K562 (cell line): ENCODE measurements around the gene ZNF17. TPM values are rescaled to one million over a fixed set of nuclear protein-coding genes. Genes with fewer than 3 reads are reported as not detected.

ENCODE experiments used
- ATAC-seq: fragments of 200-7000 bp; cut with Tn5 transposase; 3 replicates; pipeline ENCODE4 v1.9.1; 2020; ENCODE audit warnings: moderate library complexity
- BruUV-seq: library from RNA; stranded (reverse); fragments of 400-500 nt; replicated peaks from 2 replicates; lab custom pipeline; 2021; lab: Mats Ljungman, UMichigan
- CTCF ChIA-PET: fragments of 300-600 bp; formaldehyde crosslinking; extraction: SDS; loops from one replicate; lab custom pipeline; 2021; ENCODE audit warnings: low intra/inter-chr PET ratio; lab: Yijun Ruan, JAX
- POLR2A ChIA-PET: fragments of 300-600, 350-650 bp; sonication (Branson Sonifier 250); formaldehyde crosslinking; extraction: SDS; loops from one replicate; lab custom pipeline; 2021; ENCODE audit warnings: antibody characterized with exemption, inconsistent platforms; lab: Yijun Ruan, JAX
- DNase-seq, 4 experiments: peaks; one replicate each; pipeline versions ENCODE4 v3.0.0 to v3.0.0-alpha.2; 2011 to 2018; ENCODE audit warnings: low spot score in 3 of 4, mixed read lengths in 3 of 4; ENCODE audit errors: extremely low read depth in 1 of 4
- FAIRE-seq: peaks from 2 replicates; lab custom pipeline; 2011; peaks lifted over from hg19 to GRCh38; lab: Jason Lieb, UNC
- H2AFZ ChIP-seq: 2 replicates; pipeline ENCODE4 v1.6.0; 2011; ENCODE audit warnings: low read depth, low read length, control low read depth, inconsistent platforms
- H3K27ac ChIP-seq: fragments of 200-600 bp; 3 replicates; pipeline ENCODE4 v1.8.0; 2011; ENCODE audit warnings: low read depth, mild to moderate bottlenecking, control low read depth, inconsistent platforms, low read length, moderate library complexity, mixed read lengths; ENCODE audit errors: extremely low read depth
- H3K27me3 ChIP-seq, 2 experiments: fragments of 300-600 bp in 1 of 2; 2 replicates in 1 of 2; 3 replicates in 1 of 2; pipeline versions ENCODE4 v1.6.0 to v1.8.0; 2011; ENCODE audit warnings: inconsistent platforms in 2 of 2, low read length in 2 of 2, mild to moderate bottlenecking in 1 of 2, mixed read lengths in 1 of 2, moderate library complexity in 1 of 2; ENCODE audit not compliant: control insufficient read depth in 2 of 2, insufficient read depth in 2 of 2
- H3K36me3 ChIP-seq: fragments of 300-600 bp; 3 replicates; pipeline ENCODE4 v1.8.0; 2011; ENCODE audit warnings: mild to moderate bottlenecking, low read length, inconsistent platforms; ENCODE audit not compliant: control insufficient read depth, insufficient read depth
- H3K4me1 ChIP-seq, 2 experiments: fragments of 200-600 bp in 1 of 2; replicated peaks in 1 of 2; 2 replicates in 1 of 2; 3 replicates in 1 of 2; pipeline versions ENCODE4 v1.5.1 to v1.8.0; 2011; ENCODE audit warnings: inconsistent platforms in 2 of 2, low read length in 2 of 2, mild to moderate bottlenecking in 1 of 2, mixed read lengths in 1 of 2, moderate library complexity in 1 of 2; ENCODE audit not compliant: control insufficient read depth in 2 of 2, insufficient read depth in 2 of 2
- H3K4me2 ChIP-seq: 2 replicates; pipeline ENCODE4 v1.6.1; 2011; ENCODE audit warnings: low read length, control low read depth, inconsistent platforms, mixed read lengths; ENCODE audit not compliant: insufficient read depth
- H3K4me3 ChIP-seq: fragments of 200-600 bp; sonication (generic), shearing (Covaris generic); 2 replicates; pipeline ENCODE4 v1.5.1; 2016; ENCODE audit warnings: control low read depth, inconsistent platforms
- H3K79me2 ChIP-seq: fragments of 200-600 bp; 3 replicates; pipeline ENCODE4 v1.8.0; 2011; ENCODE audit warnings: low read length, inconsistent platforms; ENCODE audit not compliant: control insufficient read depth, insufficient read depth
- H3K9ac ChIP-seq, 2 experiments: 2 replicates each; pipeline versions ENCODE4 v1.6.0 to v1.6.1; 2011; ENCODE audit warnings: low read depth in 2 of 2, low read length in 2 of 2, control low read depth in 1 of 2, inconsistent platforms in 1 of 2, mild to moderate bottlenecking in 1 of 2, mixed read lengths in 1 of 2; ENCODE audit not compliant: insufficient read depth in 1 of 2
- H3K9me1 ChIP-seq: one replicate; pipeline ENCODE4 v1.6.0; 2011; ENCODE audit warnings: inconsistent platforms, mild to moderate bottlenecking, low read length, moderate library complexity; ENCODE audit not compliant: control insufficient read depth, insufficient read depth
- H3K9me3 ChIP-seq: replicated peaks from 2 replicates; pipeline ENCODE4 v1.5.1; 2011; ENCODE audit warnings: low read depth, low read length, inconsistent platforms; ENCODE audit not compliant: control insufficient read depth, insufficient read depth
- H4K20me1 ChIP-seq: replicated peaks from 2 replicates; pipeline ENCODE4 v1.6.1; 2011; ENCODE audit warnings: low read length, inconsistent platforms, mixed read lengths; ENCODE audit not compliant: control insufficient read depth, insufficient read depth
- DMBX1 ChIP-seq: fragments of 250-450 bp; sonication (Bioruptor Pico); IDR thresholded peaks from 2 replicates; pipeline ENCODE4 v1.8.0; 2022; ENCODE audit warnings: inconsistent platforms, mild to moderate bottlenecking, moderate library complexity, borderline replicate concordance
- MYNN ChIP-seq, 2 experiments: sonication (generic); formaldehyde crosslinking in 1 of 2; IDR thresholded peaks; 2 replicates each; pipeline versions ENCODE4 v1.5.0 to v1.6.1; 2016 to 2020; ENCODE audit warnings: antibody characterized with exemption in 1 of 2, missing genetic modification reagents in 1 of 2
- ZNF75A ChIP-seq: fragments of 450-650 bp; formaldehyde crosslinking; IDR thresholded peaks from 2 replicates; pipeline ENCODE4 v1.4.0; 2020; ENCODE audit warnings: mild to moderate bottlenecking
- WGBS: fragments of 100-300 bp; shearing (Covaris generic); methylation state at CpG from one replicate; pipeline ENCODE4 v1.1.6; 2016; ENCODE audit warnings: low coverage, mixed read lengths; ENCODE audit not compliant: insufficient coverage; ENCODE audit errors: missing lambda C conversion rate; 5-methylcytosine and 5-hydroxymethylcytosine counted together
- in situ Hi-C: fragments of 300-500 bp; cut with MboI; formaldehyde crosslinking; loops from 4 replicates; pipeline ENCODE4 v1.15.0; 2018; ENCODE audit warnings: inconsistent platforms, mixed read lengths
- intact Hi-C: fragments of 100-400 bp; cut with micrococcal nuclease; formaldehyde crosslinking; loops from 2 replicates; pipeline ENCODE4 v1.14.2; 2022
- polyA plus RNA-seq, 8 experiments: library from polyadenylated mRNA; depleted of rRNA in 4 of 8; stranded (reverse) in 5 of 8; unstranded in 3 of 8; fragments of >200 nt; fragmentation: Nextera tagmentation in 2 of 8; fragmentation: Illumina TruSeq in 1 of 8; extraction: Ambion mirVana in 2 of 8; extraction: Trizol in 1 of 8; gene quantifications; 2 replicates each; pipeline versions ENCODE4 v1.2.1 to v1.2.3, GENCODE V29; 2011 to 2014; ENCODE audit warnings: inconsistent platforms in 1 of 8, missing spikeins in 1 of 8
- total RNA-seq, 7 experiments: library from RNA; depleted of rRNA in 6 of 7; stranded (reverse); fragments of >200 nt in 6 of 7; fragmentation: Illumina TruSeq in 2 of 7; extraction: Trizol in 2 of 7; gene quantifications; 2 replicates each; pipeline versions ENCODE4 v1.2.1 to v1.2.3, GENCODE V29; 2011 to 2021; ENCODE audit warnings: low replicate concordance in 1 of 7
- TF ChIP-seq, protein P1 (sequence below): fragments of 450-650 bp; IDR thresholded peaks from 2 replicates; pipeline ENCODE4 v1.6.1; 2017; ENCODE audit warnings: antibody characterized with exemption, mild to moderate bottlenecking

ZNF17 gene
- total and polyA plus RNA-seq, 9 of the 15 experiments (the other 6 are each of a cell fraction or from before 2014, with no cell fraction given) = 5.3 to 8.6 (median 6.5) TPM

DNA sequence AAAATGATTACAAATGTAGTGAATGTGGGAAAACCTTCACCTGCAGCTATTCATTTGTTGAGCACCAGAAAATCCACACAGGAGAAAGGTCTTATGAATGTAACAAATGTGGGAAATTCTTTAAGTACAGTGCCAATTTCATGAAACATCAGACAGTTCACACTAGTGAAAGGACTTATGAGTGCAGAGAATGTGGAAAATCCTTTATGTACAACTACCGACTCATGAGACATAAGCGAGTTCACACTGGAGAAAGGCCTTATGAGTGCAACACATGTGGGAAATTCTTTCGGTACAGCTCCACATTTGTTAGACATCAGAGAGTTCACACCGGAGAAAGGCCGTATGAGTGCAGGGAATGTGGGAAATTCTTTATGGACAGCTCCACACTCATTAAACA, 12.1 kb upstream of the ZNF17 start:
- H3K27ac ChIP-seq = no peak overlapping the region
- intact Hi-C loops (no loop called here), in situ Hi-C loops (no loop called here)
- H3K27me3 ChIP-seq = no peaks in the 10 kb centered on the region
- no peak overlapping the region for H3K4me2 ChIP-seq
- ATAC-seq (no peak), FAIRE-seq (no peak)
- no peak overlapping the region for H3K4me3 ChIP-seq
- H3K4me1 ChIP-seq = no peaks in the 10 kb centered on the region
- no peak overlapping the region for H2AFZ ChIP-seq
- H3K36me3 ChIP-seq = peaks cover 15% of the 10 kb centered on the region; the same call in 1 of the 3 replicates
- BruUV-seq = no TSS peak
- peaks cover 6% of the 10 kb centered on the region; the same call in 1 of the 2 replicates for H3K9me3 ChIP-seq
- POLR2A ChIA-PET = no interaction called here
- H3K9ac ChIP-seq = no peak overlapping the region
- no peaks in the 10 kb centered on the region for H3K9me1 ChIP-seq
- no peaks in the 10 kb centered on the region for H3K79me2 ChIP-seq
- no peak for TF ChIP-seq DMBX1 (CRISPR knock-in tag)
- TF ChIP-seq ZNF75A (CRISPR knock-in tag) = peak; percentile 93
- TF ChIP-seq, all 486 proteins: peak for 1
- 64% methylated on average over 5 of the region's 5 CpGs for WGBS
- H4K20me1 ChIP-seq = no peaks in the 10 kb centered on the region
- CTCF ChIA-PET = no interaction called here
- DNase-seq = no peak

DNA sequence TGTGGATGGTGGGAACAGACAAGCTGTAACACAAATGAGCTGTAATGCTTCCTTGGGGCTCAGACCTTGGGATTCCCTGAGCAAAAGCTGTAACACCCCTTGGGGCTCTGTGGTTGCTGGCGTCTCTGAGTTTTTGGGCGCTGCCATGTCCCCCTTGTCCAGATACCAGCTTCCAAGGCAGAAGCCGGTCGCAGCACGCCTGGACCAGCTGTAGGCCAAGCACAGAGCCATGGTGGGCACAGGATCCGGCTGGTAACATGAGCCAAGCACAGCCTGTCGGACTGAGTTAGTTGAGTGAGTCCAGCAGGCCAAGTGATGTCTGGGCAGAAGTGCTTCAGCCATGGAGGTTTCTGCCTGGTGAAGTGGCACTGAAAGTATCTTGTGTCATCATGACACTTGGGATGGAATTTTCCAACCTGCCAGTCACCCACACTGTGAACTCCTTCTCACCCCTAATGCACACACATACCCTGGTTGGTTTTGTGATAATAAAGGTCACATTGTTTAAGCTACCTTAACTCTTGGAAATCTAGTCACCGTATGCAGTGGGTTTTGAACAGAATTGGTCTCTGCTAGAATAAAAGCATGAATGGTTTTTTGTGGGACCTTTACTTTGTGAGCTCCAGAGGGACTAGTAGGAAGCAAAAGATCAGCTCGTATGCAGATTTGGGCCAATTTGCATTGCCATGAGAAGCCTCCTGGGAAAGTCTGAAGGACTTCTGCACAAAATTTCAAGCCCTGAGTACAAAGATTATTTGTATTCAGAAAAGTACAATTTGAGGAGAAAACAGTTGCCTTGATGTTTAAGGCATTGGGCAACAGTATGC, 7.0 kb upstream of the ZNF17 start:
- Histone ChIP-seq H4K20me1 (no peaks in the 10 kb centered on the region), H3K9me1 (no peaks in the 10 kb centered on the region), H3K79me2 (no peaks in the 10 kb centered on the region), H3K4me2 (no peak overlapping the region), H3K4me3 (no peak overlapping the region), H3K27me3 (no peaks in the 10 kb centered on the region), H3K36me3 (peaks cover 3% of the 10 kb centered on the region; the same call in 1 of the 3 replicates), H3K27ac (no peak overlapping the region), H2AFZ (no peak overlapping the region), H3K4me1 (no peaks in the 10 kb centered on the region), H3K9me3 (no peaks in the 10 kb centered on the region; the same call in 1 of the 2 replicates), H3K9ac (no peak overlapping the region)
- DNase-seq = no peak
- 5% methylated on average over 9 of the region's 9 CpGs for WGBS
- BruUV-seq = no TSS peak
- ATAC-seq = no peak
- intact Hi-C loops (no loop called here), in situ Hi-C loops (no loop called here)
- POLR2A ChIA-PET = interaction anchor here (0.7 to 1.3 kb wide), 3 partner anchors 8 to 21 kb away, joined by 3 to 7 read pairs (median 6); partner anchors contain the start of gene ZNF17
- no peak for FAIRE-seq
- TF ChIP-seq, protein P1, sequence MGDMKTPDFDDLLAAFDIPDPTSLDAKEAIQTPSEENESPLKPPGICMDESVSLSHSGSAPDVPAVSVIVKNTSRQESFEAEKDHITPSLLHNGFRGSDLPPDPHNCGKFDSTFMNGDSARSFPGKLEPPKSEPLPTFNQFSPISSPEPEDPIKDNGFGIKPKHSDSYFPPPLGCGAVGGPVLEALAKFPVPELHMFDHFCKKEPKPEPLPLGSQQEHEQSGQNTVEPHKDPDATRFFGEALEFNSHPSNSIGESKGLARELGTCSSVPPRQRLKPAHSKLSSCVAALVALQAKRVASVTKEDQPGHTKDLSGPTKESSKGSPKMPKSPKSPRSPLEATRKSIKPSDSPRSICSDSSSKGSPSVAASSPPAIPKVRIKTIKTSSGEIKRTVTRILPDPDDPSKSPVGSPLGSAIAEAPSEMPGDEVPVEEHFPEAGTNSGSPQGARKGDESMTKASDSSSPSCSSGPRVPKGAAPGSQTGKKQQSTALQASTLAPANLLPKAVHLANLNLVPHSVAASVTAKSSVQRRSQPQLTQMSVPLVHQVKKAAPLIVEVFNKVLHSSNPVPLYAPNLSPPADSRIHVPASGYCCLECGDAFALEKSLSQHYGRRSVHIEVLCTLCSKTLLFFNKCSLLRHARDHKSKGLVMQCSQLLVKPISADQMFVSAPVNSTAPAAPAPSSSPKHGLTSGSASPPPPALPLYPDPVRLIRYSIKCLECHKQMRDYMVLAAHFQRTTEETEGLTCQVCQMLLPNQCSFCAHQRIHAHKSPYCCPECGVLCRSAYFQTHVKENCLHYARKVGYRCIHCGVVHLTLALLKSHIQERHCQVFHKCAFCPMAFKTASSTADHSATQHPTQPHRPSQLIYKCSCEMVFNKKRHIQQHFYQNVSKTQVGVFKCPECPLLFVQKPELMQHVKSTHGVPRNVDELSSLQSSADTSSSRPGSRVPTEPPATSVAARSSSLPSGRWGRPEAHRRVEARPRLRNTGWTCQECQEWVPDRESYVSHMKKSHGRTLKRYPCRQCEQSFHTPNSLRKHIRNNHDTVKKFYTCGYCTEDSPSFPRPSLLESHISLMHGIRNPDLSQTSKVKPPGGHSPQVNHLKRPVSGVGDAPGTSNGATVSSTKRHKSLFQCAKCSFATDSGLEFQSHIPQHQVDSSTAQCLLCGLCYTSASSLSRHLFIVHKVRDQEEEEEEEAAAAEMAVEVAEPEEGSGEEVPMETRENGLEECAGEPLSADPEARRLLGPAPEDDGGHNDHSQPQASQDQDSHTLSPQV = no peak
- no peak for TF ChIP-seq MYNN (IDR thresholded peaks at IDR 0.05)
- no peak for TF ChIP-seq MYNN (CRISPR knock-in tag; IDR thresholded peaks at IDR 0.05)
- TF ChIP-seq, all 486 proteins: peak for 0
- CTCF ChIA-PET = no interaction called here
